HCEC 1CT (cell line): ENCODE measurements around the gene THSD7A.

Experiments
- DNase-seq: peaks from one replicate; pipeline ENCODE4 v3.0.0-alpha.2; 2017

The THSD7A gene

DNA sequence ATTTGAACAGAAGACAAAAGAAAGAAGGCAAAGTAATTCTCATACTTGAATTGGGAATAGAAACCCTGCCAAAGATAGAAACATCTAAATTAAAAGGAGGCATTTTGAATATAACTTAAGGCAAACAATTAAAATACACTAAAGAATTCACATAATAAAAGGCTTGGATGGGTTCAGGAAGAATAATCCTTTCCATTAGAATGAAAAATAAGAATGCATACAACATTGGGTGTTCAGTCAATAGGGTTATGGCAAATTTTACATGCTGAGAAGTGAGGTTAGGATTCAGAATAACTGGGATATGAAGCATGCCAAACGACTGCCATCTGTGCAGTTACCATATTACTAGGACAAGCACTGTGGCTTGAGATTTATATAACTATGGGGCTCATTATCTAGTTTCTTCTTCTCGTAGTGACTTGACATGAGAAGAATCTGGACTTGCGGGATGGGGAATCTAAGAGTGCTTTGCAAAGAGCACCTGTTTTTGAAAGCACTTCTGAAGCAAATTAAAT lies 326.5 kb downstream of the THSD7A start:
- no peak for DNase-seq

- DNase-seq: peak; percentile 76
These were observed 339.7 kb downstream of the THSD7A start for GRCh38 chr7:11492307-11492706.

DNA sequence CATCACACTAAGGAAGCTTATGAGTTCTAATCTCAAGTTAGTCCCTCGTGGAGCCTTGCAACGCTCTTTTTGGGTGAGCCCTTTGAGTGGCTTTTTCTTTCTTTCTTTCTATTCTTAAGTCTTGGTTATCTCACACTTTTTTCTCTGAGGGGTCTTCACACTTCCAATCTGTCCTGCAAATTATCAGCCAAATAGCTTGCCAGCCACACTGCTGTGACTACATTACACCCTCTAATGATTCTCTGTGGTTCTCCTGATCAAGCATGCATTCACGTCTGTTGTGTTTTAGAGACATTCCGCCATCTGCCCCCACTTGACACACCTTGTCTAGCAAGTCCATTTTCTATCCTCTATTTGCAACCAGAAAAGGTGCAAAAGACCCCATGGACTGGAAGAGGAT lies 340.2 kb downstream of the THSD7A start:
- DNase-seq: no peak

- no peak for DNase-seq
These were observed 342.7 kb downstream of the THSD7A start for GRCh38 chr7:11489280-11489679.

DNA sequence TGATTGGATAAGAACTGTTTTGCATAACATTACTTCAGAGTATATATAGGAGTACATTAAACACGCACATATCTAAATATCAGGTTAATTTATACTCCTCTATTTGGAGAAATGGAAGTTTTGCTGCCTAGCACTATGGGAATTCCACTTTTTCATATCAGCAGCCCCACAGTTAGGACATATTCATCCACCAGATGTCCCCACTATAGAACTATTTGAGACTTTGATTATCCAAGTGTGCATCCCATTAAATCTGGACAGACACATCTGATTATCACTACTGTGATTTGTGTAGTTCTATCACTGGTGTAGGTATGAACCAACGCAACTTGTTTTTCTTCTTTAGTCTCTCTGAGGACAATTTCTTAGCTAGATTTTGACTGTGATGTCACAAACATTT lies 345.7 kb downstream of the THSD7A start:
- DNase-seq: peak; percentile 10

DNA sequence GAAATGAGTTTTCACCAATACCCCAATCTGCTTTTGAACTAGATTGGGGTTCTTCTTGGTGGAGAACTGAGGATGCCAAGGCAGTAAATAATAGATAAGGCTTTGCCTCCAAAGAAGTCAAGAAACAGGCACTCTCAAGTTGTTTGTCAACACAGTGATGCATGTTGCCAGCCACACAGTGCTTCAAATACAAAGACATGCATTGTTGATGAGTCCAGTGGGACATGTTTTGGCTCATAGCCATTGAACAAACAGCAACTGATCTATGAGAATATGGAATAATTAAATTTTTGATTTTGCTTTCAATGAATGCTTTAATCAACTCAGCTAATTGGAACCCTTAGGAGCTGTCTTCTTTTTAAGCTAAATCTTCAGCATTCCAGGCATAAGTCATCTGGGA lies 346.4 kb downstream of the THSD7A start:
- DNase-seq: no peak

DNA sequence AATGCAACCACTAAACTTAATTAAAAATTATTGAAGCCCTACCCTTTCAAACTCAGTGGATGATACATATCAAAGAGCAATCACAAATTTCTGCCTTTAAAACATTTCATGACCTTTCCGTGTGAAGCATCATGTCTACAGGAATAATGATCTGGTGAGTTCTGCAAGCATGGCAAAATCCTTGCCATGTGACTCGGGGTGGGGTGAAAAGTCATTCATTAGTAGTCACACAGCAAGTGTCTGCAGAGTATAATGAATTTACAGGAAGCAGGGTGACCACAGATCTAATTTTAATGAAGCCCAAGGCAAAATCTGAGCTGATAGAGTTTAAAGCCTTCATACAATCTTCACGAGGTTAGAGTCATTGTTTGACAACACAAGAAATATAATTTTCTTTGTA lies 351.9 kb downstream of the THSD7A start:
- DNase-seq: no peak

- DNase-seq: no peak
These were observed 353.1 kb downstream of the THSD7A start for GRCh38 chr7:11478882-11479281.

DNA sequence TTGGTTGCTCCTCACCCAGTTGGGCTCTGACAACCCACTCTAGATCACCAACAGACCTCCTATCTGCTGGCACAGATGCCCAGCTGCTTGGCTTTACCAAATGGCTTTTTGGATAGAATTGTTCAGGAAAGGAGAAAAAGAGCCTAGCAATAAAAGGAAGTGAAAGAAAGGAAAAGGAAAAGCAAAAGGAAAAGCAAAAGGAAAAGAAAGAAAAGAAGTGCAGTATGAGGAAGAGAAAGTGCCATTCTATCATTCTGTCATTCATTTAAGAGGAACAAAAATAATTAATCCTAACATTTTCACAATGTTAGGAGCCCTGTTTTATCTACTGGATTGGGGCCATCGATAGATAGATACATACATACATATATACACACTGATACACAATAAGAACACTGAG lies 353.6 kb downstream of the THSD7A start:
- DNase-seq: no peak

- no peak for DNase-seq
These were observed 357.0 kb downstream of the THSD7A start for GRCh38 chr7:11474902-11475585.

DNA sequence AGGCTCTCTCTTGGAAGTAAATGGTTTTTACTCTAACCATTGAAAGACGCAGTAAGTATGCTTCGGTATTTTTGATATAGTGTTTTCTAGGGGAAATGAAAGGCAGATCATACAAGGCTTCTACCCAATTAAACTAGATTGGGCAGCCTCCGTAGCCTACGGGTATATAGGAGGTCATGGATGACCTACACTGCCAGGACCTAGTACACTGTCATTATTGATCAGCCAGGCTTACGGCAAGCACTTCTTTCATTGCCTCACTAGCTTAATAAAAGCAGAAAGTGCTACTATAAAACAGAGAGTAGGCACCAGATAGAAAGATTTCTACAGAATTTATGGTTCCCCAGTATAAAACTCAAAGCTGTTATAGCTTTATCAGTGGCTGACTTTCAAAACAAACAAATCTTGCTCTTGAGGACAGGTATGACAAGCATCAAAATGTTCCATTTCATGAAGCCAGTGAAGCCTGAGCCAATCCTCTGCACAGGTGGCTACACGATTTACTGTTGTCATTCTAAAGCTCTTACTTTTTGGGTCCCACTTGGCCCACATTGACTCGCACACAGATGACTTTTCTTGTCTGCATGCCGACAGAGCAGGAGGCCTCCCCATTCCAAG lies 358.1 kb downstream of the THSD7A start:
- no peak for DNase-seq

- DNase-seq: no peak
These were observed 358.8 kb downstream of the THSD7A start for GRCh38 chr7:11473220-11473619.

GRCh38 chr7:11472646-11473045 lies 359.4 kb downstream of the THSD7A start:
- DNase-seq: no peak

- no peak for DNase-seq
These were observed 360.7 kb downstream of the THSD7A start for GRCh38 chr7:11471255-11471654.

- no peak for DNase-seq
These were observed 362.8 kb downstream of the THSD7A start for GRCh38 chr7:11469028-11469745.

- DNase-seq: no peak
These were observed 365.4 kb downstream of the THSD7A start for GRCh38 chr7:11466517-11467105.

DNA sequence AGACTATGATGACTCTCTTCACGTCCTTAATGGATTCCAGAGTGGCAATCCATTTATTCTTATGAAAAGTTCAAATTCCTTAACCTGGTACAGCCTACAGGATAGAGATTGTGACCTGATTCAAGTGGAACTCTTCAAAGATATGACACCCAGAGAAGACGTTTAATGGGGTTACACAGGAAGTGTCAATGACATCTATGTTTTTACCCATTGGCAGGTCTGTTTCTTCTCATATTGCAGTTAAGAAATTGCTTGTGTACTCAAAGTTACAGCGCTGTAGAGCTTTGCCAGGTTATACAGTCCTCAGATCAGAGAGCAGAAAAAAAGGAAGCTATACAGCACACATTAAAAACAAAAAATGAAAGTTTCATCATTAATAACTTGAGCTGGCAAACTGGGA lies 367.4 kb downstream of the THSD7A start:
- DNase-seq: no peak

DNA sequence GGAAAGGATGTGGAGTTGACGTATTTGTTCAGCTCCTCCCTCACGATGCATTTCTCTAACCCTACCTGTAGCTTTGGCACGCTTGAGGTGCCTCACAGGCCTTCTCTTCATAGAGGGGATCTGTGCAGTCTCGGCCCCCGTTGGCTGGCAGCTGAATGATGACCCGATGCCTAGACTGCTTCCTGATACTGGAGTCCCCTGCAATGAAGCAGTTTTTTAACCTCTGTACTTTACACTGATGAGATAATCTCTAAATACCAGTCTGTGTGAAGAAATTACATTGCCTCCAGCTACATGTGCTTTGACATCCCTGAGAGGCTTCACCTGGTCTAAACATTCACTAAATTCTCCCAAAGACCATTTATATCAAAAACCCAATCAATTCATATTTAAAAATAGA lies 370.1 kb downstream of the THSD7A start:
- no peak for DNase-seq

- peak; percentile 92 for DNase-seq
These were observed 373.1 kb downstream of the THSD7A start for GRCh38 chr7:11458736-11459483.

DNA sequence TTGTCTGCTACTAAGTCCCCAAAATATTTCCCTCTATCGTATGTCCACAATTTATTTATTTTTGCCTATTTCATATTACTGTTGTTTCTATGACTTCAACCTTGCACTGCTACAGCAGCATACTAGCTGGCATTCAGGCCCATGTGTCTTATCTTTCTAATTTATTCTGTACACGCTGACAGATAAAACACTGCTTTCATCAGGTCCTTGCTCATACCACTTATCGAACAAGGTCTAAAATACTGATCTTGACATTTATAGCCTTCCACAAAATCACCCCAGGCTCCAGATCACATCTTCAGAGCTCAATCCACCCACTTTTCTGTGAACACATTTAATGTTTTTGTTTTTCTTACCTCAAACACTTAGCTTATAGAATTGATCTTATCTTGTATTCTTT lies 374.6 kb downstream of the THSD7A start:
- no peak for DNase-seq

- no peak for DNase-seq
These were observed 375.4 kb downstream of the THSD7A start for GRCh38 chr7:11456574-11456973.

DNA sequence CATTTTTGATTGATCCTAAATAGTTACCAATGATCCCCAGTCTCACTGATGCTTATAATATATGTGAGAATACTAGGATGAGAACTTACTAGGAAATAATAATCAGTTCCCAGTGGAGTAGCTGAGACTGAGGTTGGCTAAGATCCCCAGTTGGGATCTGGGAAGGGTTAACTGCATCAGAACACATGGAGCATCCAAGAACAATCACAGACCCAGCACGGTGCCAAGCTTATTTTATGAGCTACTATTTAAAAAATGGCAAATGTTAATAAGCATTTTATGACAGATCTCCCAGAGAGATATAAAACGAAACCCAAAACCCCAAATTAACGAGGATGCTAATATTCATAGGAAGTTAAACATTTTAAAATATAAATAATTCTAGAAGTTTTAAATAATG lies 379.5 kb downstream of the THSD7A start:
- no peak for DNase-seq

- DNase-seq: no peak
These were observed 381.7 kb downstream of the THSD7A start for GRCh38 chr7:11450281-11450680.
